GM04503 (cell line): Measurements from ENCODE around the gene SP4.

Experiments used
- DNase-seq: peaks from one replicate; pipeline ENCODE4 v3.0.0-alpha.2; 2012; ENCODE audit warnings: low read depth

Gene SP4

GRCh38 chr7:21427871-21428658, at the start of gene SP4:
Gene SP4, plus strand, starts transcription at chr7:21428083. Its CDS starts 169 bp downstream, at chr7:21428252.
- DNase-seq, result peak; percentile 47

GRCh38 chr7:21383227-21384220, 44.4 kb upstream of the SP4 start:
- DNase-seq, result no peak

DNA sequence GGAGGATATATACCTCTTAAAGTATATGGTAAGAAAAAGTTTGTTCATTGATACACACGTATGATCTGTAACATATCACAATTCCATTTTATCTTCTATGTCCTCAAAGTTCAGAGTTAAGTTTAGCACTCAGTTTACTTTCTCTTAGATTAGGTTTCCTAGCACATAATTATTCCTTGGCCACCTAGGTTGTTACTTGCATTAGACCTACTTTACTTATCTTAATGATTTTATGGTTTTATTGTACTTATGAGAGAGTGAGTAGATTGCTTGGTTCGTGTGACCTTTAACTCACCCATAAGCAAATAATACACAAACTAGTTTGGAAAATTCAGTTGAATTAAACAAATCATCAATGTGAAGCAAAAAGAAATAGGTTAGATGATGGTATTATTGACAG, 33.9 kb upstream of the SP4 start:
- no peak for DNase-seq

- no peak for DNase-seq
Measured at GRCh38 chr7:21401944-21402343, 25.9 kb upstream of the SP4 start.

DNA sequence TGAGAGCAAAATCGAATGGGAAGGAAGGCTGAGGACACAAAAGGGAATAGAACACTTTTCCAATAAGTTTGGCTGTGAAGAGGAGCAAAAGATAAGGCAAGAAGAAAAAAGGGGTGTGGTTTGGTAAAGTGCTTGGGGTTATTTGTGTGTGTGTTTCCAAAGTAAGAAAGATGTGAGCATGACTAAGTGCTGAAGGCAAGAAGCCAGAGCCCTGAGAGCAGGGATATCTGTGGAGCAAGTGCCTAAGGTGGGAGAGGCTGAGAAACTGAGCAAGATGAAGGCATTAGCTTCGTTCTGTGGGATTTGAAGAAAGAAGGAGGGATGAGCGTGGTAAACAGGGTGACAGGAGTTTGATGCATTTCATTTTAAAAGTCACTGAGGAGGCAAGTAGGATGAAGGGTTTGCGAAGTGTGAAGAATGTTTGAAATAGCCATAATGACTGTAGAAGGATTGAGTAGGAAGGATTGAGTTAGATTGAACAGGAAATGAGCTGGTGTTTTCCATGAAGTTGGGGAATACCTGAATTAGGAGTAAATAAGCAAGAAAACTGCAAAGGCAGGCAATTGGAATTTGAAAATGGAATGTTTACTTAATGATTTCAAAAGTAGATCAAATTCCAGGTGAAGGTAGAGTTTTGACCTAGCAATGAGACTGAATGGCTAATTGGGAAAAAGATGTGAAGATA, 19.9 kb upstream of the SP4 start:
- DNase-seq, result no peak

DNA sequence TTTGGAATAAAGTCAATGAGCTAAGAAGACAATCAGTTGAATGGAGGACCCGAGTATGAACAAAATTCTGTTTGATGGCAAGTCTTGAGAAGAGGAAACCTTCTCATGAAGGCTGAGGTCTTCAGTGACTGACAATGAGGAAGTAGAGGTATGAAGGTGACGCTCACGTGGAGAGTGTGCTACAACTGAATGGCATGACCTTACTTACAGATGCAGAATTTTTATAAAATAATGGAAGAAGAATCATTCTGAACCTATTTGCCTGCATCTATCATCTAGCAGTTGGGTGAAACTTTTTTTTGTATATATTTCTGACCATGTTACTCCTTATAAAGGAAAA, 19.4 kb upstream of the SP4 start:
- no peak for DNase-seq

- DNase-seq, result no peak
Measured at GRCh38 chr7:21412410-21412851, 15.5 kb upstream of the SP4 start.

DNA sequence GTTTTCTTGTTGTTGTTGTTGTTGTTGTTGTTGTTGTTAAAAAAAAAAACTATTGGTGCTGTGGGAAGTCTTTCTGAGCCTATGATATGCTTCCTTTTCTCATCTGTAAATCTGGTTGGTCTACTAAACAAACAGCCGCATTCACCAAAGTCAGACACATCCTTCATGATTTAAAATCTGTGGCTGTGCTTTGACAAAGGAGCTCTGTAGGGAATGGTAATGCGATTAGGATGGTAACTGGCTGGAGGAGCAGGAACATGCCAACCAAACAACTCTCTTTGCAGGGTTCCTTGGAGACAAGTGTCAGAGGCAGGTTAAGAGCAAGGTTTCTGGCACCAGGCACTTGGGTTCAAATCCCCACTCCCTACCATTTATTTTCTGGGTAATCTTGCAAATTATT, 14.9 kb upstream of the SP4 start:
- DNase-seq, result no peak

- no peak for DNase-seq
Measured at GRCh38 chr7:21413502-21413901, 14.4 kb upstream of the SP4 start.

GRCh38 chr7:21414795-21415393, 13.0 kb upstream of the SP4 start:
- DNase-seq, result no peak

DNA sequence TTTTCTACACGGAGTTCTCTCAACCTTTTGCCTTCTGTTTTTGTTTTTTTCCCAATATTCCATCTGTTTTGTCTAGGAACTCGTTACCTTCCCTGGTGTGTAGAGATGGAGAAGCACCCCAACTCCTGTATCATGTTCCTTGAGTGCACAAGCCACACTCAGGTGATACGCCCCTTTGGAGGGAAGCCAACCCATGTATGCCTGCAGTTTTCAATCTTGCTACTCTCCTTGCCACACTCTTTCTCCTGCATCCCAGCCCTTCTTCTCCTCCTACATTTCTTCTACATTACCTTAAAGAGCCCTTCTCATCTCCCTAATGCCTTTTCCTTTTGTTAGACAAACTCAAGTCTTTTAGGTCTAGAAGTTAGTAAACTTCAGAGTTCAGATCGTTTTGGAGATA, 10.2 kb upstream of the SP4 start:
- DNase-seq, result no peak

DNA sequence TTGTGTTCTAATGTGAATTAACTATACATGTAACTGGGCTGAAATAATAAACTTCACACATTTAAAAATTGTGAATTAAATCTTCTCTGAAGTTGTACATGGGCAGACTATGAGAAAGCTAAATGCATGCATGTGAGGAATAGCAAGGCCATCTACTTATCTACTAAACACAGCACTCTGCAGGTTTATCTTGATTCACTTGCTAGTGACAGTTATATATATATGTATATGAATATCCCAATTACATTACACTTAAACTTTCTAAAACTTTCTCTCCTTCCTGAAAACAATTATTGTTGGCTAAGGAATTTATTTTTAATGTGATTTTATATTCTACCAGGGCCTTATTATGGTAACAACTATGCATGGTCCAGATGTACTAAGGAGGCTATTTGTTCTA, 5.1 kb upstream of the SP4 start:
- no peak for DNase-seq

DNA sequence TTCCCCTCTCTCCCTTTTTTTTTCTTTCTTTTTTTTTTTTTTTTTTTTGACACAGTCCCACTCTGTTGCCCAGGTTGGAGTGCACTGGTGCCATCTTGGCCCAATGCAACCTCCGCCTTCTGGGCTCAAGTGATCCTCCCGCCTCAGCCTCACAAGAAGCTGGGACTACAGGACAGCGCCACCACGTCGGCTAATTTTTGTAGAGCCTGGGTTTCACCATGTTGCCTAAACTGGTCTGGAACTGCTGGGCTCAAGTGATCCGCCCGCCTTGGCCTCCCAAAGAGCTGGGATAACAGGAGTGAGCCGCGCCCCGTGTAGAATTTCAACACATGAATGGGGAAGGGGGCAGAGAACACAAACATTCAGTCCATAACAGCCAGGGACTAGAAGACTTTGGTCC, 2.6 kb upstream of the SP4 start:
- no peak for DNase-seq

GRCh38 chr7:21426286-21427181, 1.3 kb upstream of the SP4 start:
- DNase-seq, result no peak

DNA sequence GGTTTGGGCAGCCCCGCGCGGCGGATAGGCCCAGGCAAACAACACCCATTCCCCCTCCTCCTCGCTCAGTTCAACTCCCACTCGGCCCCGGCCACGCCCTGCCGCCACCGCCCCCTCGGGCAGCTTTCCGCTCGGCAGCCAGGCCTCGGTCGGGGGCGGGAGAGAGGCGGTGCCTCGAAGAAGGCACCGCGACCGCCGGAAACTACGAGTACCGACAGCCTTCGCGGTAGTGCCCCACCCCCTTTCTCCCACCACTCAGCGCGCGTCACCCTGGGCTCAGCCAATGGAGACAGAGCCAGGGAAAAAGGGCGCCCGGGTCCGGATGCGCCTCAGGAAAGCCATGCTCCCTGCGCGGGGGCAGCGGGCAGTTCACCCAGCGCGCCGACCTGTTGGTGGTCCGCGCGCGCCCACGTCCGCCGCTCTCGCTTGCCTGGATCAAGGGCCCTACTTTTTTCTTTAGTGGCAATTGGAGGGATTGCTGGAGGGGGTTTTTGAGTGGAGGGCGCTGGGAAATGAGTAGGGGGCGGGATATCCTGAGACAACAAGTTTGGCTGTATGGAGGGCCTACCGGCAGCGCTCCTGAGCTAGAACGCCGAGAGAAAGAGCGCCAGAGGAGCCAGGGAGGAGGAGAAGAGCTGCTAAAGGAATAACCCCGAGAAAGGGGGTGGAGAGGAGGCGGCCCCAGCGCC, 557 bp upstream of the SP4 start:
- DNase-seq, result peak; percentile 91

- no peak for DNase-seq
Measured at GRCh38 chr7:21428659-21428941, 717 bp downstream of the SP4 start.

DNA sequence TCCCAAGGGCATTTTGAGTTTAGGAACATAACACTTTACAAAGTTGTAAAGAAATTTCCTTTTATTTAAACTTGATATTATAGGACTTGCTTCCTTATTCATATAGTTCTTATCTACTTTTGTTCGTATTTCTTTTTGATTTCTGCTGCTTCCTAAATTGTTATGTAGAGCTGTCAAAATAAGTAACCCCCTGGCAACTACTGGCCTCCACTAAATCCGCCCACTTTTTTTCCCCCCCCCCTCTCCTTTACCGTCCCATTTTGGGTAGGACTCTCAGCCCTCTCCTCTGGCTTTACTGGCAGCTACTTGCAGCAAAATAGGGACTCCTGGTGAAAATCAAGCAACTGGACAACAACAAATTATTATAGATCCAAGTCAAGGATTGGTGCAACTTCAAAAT, 1.1 kb downstream of the SP4 start:
- no peak for DNase-seq

DNA sequence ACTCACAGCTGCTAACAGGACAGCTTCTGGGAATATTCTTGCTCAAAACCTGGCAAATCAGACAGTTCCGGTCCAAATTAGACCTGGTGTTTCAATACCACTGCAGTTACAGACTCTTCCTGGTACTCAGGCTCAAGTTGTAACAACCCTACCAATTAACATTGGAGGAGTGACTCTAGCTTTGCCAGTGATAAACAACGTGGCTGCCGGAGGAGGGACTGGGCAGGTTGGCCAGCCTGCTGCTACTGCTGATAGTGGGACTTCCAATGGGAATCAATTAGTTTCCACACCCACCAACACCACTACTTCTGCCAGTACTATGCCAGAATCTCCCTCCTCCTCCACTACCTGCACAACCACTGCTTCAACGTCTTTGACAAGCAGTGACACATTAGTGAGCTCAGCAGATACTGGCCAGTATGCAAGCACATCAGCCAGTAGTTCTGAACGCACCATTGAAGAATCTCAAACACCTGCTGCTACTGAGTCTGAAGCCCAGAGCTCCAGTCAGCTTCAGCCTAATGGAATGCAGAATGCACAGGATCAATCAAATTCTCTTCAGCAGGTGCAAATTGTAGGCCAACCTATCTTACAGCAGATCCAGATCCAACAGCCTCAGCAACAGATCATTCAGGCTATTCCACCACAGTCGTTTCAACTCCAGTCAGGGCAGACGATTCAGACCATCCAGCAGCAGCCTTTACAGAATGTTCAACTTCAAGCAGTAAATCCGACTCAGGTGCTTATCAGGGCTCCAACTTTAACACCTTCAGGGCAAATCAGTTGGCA, 2.1 kb downstream of the SP4 start:
- no peak for DNase-seq

- no peak for DNase-seq
Measured at GRCh38 chr7:21430575-21430954, 2.7 kb downstream of the SP4 start.
